Measurements from ENCODE around the gene OTX2.

- TF ChIP-seq TEAD4 (IDR thresholded peaks at IDR 0.05) (no peak), CREB1 (IDR thresholded peaks at IDR 0.05; ENCODE audit: low read depth) (no peak), TAF1 (IDR thresholded peaks at IDR 0.05; ENCODE audit: low read depth) (no peak), YY1 (IDR thresholded peaks at IDR 0.05; ENCODE audit: low read depth) (no peak)
- TF ChIP-seq, protein P1, sequence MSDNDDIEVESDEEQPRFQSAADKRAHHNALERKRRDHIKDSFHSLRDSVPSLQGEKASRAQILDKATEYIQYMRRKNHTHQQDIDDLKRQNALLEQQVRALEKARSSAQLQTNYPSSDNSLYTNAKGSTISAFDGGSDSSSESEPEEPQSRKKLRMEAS (IDR thresholded peaks at IDR 0.05), result no peak
Measured at GRCh38 chr14:56759094-56759493, 51.2 kb downstream of the OTX2 start.
